Neural progenitor cell (in vitro differentiated cells): ENCODE measurements around the gene CACNG7. TPM values are rescaled to one million over a fixed set of nuclear protein-coding genes. Genes with fewer than 3 reads are reported as not detected.
A peak's percentile ranks its signal among the peaks of the same experiment; 100 is the strongest.

ENCODE experiments used
- DNase-seq: peaks from one replicate; pipeline ENCODE4 v3.0.0-alpha.2; 2016; ENCODE audit warnings: low spot score
- H2AFZ ChIP-seq: fragments of 200-600 bp; sonication (generic); replicated peaks from 2 replicates; pipeline ENCODE4 v1.6.1; 2016; ENCODE audit warnings: antibody characterized with exemption
- H3F3A ChIP-seq: fragments of 200-600 bp; sonication (generic); 2 replicates; pipeline ENCODE4 v1.6.1; 2016; ENCODE audit warnings: antibody characterized with exemption, low read depth
- H3K27ac ChIP-seq: fragments of 200-600 bp; sonication (generic); 2 replicates; pipeline ENCODE4 v1.5.1; 2016; ENCODE audit warnings: mild to moderate bottlenecking
- H3K27me3 ChIP-seq: fragments of 200-600 bp; sonication (generic); 2 replicates; pipeline ENCODE4 v1.6.1; 2016; ENCODE audit warnings: mild to moderate bottlenecking, moderate library complexity
- H3K36me3 ChIP-seq: fragments of 200-600 bp; sonication (generic); 2 replicates; pipeline ENCODE4 v1.5.1; 2016
- H3K4me1 ChIP-seq: fragments of 200-600 bp; sonication (generic); 2 replicates; pipeline ENCODE4 v1.6.1; 2016; ENCODE audit warnings: mixed run types
- H3K4me2 ChIP-seq: fragments of 200-600 bp; sonication (generic); 2 replicates; pipeline ENCODE4 v1.6.1; 2016
- H3K4me3 ChIP-seq: fragments of 200-600 bp; sonication (generic); 2 replicates; pipeline ENCODE4 v1.5.1; 2016
- H3K79me2 ChIP-seq: fragments of 200-600 bp; sonication (generic); 2 replicates; pipeline ENCODE4 v1.6.1; 2016; ENCODE audit warnings: low read depth
- H3K9ac ChIP-seq: fragments of 200-600 bp; sonication (generic); 2 replicates; pipeline ENCODE4 v1.6.1; 2016
- H3K9me3 ChIP-seq: fragments of 200-600 bp; sonication (generic); 2 replicates; pipeline ENCODE4 v1.5.1; 2016; ENCODE audit warnings: low read depth
- H4K20me1 ChIP-seq: fragments of 200-600 bp; sonication (generic); 2 replicates; pipeline ENCODE4 v1.6.1; 2016; ENCODE audit warnings: low read depth
- H3K27ac Mint-ChIP-seq: 3 replicates; pipeline ENCODE4 v1.8.0; 2021; ENCODE audit warnings: mixed read lengths
- H3K27me3 Mint-ChIP-seq: 2 replicates; pipeline ENCODE4 v1.8.0; 2022; ENCODE audit warnings: low read depth, mild to moderate bottlenecking, inconsistent platforms, moderate library complexity, mixed read lengths; ENCODE audit not compliant: insufficient read depth
- H3K36me3 Mint-ChIP-seq: 3 replicates; pipeline ENCODE4 v1.8.0; 2021; ENCODE audit warnings: mixed read lengths
- H3K4me1 Mint-ChIP-seq: 3 replicates; pipeline ENCODE4 v1.8.0; 2021; ENCODE audit warnings: mixed read lengths
- H3K4me3 Mint-ChIP-seq: 3 replicates; pipeline ENCODE4 v1.8.0; 2021; ENCODE audit warnings: mild to moderate bottlenecking, moderate library complexity, mixed read lengths
- H3K9me3 Mint-ChIP-seq: 3 replicates; pipeline ENCODE4 v1.8.0; 2020; ENCODE audit warnings: mixed read lengths
- EZH2 ChIP-seq: fragments of 200-600 bp; sonication (generic); IDR thresholded peaks from 2 replicates; pipeline ENCODE4 v1.6.1; 2017; ENCODE audit warnings: antibody characterized with exemption, mild to moderate bottlenecking, moderate library complexity
- EZH2phosphoT487 ChIP-seq: fragments of 200-600 bp; sonication (generic); IDR thresholded peaks from 2 replicates; pipeline ENCODE4 v1.6.1; 2017; ENCODE audit warnings: antibody characterized with exemption
- total RNA-seq: library from RNA; depleted of rRNA; stranded (reverse); fragments of >200 nt; gene quantifications from 2 replicates; pipeline ENCODE4 v1.2.3, GENCODE V29; 2015; ENCODE audit warnings: low replicate concordance
- TF ChIP-seq, protein P1 (sequence below): fragments of 200-600 bp; sonication (generic); IDR thresholded peaks from 2 replicates; pipeline ENCODE4 v1.5.1; 2017; ENCODE audit warnings: antibody characterized with exemption, mild to moderate bottlenecking

The CACNG7 gene
- total RNA-seq, 1 donor from 2014 or later, result 6.7 TPM

DNA sequence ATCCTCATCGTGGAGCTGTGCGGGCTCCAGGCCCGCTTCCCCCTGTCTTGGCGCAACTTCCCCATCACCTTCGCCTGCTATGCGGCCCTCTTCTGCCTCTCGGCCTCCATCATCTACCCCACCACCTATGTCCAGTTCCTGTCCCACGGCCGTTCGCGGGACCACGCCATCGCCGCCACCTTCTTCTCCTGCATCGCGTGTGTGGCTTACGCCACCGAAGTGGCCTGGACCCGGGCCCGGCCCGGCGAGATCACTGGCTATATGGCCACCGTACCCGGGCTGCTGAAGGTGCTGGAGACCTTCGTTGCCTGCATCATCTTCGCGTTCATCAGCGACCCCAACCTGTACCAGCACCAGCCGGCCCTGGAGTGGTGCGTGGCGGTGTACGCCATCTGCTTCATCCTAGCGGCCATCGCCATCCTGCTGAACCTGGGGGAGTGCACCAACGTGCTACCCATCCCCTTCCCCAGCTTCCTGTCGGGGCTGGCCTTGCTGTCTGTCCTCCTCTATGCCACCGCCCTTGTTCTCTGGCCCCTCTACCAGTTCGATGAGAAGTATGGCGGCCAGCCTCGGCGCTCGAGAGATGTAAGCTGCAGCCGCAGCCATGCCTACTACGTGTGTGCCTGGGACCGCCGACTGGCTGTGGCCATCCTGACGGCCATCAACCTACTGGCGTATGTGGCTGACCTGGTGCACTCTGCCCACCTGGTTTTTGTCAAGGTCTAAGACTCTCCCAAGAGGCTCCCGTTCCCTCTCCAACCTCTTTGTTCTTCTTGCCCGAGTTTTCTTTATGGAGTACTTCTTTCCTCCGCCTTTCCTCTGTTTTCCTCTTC is 35.1 kb upstream of the CACNG7 start:
- Histone ChIP-seq H3K36me3 (no peaks in the 10 kb centered on the region), H3K9ac (no peak overlapping the region), H3K4me2 (no peak overlapping the region), H2AFZ (no peak overlapping the region), H3K27me3 (no peaks in the 10 kb centered on the region), H3K4me3 (no peak overlapping the region), H3K79me2 (peaks cover 25% of the 10 kb centered on the region), H3K27ac (no peak overlapping the region), H3F3A (peaks cover 19% of the 10 kb centered on the region), H3K4me1 (peaks cover 4% of the 10 kb centered on the region), H4K20me1 (peaks cover 24% of the 10 kb centered on the region), H3K9me3 (no peaks in the 10 kb centered on the region)
- Mint-ChIP-seq H3K27me3 (peaks cover 11% of the 10 kb centered on the region), H3K27ac (peak overlapping the region; percentile 13), H3K9me3 (no peaks in the 10 kb centered on the region), H3K36me3 (peaks cover 28% of the 10 kb centered on the region), H3K4me1 (peaks cover 19% of the 10 kb centered on the region), H3K4me3 (peak overlapping the region; percentile 43)
- no peak for DNase-seq
- TF ChIP-seq EZH2phosphoT487 (no peak), EZH2 (no peak)
- TF ChIP-seq, protein P1, sequence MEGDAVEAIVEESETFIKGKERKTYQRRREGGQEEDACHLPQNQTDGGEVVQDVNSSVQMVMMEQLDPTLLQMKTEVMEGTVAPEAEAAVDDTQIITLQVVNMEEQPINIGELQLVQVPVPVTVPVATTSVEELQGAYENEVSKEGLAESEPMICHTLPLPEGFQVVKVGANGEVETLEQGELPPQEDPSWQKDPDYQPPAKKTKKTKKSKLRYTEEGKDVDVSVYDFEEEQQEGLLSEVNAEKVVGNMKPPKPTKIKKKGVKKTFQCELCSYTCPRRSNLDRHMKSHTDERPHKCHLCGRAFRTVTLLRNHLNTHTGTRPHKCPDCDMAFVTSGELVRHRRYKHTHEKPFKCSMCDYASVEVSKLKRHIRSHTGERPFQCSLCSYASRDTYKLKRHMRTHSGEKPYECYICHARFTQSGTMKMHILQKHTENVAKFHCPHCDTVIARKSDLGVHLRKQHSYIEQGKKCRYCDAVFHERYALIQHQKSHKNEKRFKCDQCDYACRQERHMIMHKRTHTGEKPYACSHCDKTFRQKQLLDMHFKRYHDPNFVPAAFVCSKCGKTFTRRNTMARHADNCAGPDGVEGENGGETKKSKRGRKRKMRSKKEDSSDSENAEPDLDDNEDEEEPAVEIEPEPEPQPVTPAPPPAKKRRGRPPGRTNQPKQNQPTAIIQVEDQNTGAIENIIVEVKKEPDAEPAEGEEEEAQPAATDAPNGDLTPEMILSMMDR, result no peak

GRCh38 chr19:53874606-53874990 is 34.5 kb upstream of the CACNG7 start:
- peaks cover 15% of the 10 kb centered on the region for H3F3A ChIP-seq
- H3K79me2 ChIP-seq, result peaks cover 25% of the 10 kb centered on the region
- H3K4me2 ChIP-seq, result no peak overlapping the region
- H2AFZ ChIP-seq, result no peak overlapping the region
- H3K27me3 Mint-ChIP-seq, result peaks cover 11% of the 10 kb centered on the region
- H3K4me1 ChIP-seq, result peaks cover 4% of the 10 kb centered on the region
- H4K20me1 ChIP-seq, result peaks cover 24% of the 10 kb centered on the region
- DNase-seq, result no peak
- no peaks in the 10 kb centered on the region for H3K9me3 ChIP-seq
- no peak overlapping the region for H3K9ac ChIP-seq
- H3K36me3 Mint-ChIP-seq, result peaks cover 28% of the 10 kb centered on the region
- H3K9me3 Mint-ChIP-seq, result no peaks in the 10 kb centered on the region
- H3K27me3 ChIP-seq, result no peaks in the 10 kb centered on the region
- no peak overlapping the region for H3K27ac ChIP-seq
- no peak overlapping the region for H3K27ac Mint-ChIP-seq
- peak overlapping the region; percentile 43 for H3K4me3 Mint-ChIP-seq
- H3K36me3 ChIP-seq, result no peaks in the 10 kb centered on the region
- H3K4me1 Mint-ChIP-seq, result peaks cover 20% of the 10 kb centered on the region
- TF ChIP-seq, protein P1, result no peak
- TF ChIP-seq EZH2 (no peak), EZH2phosphoT487 (no peak)
- H3K4me3 ChIP-seq, result no peak overlapping the region

DNA sequence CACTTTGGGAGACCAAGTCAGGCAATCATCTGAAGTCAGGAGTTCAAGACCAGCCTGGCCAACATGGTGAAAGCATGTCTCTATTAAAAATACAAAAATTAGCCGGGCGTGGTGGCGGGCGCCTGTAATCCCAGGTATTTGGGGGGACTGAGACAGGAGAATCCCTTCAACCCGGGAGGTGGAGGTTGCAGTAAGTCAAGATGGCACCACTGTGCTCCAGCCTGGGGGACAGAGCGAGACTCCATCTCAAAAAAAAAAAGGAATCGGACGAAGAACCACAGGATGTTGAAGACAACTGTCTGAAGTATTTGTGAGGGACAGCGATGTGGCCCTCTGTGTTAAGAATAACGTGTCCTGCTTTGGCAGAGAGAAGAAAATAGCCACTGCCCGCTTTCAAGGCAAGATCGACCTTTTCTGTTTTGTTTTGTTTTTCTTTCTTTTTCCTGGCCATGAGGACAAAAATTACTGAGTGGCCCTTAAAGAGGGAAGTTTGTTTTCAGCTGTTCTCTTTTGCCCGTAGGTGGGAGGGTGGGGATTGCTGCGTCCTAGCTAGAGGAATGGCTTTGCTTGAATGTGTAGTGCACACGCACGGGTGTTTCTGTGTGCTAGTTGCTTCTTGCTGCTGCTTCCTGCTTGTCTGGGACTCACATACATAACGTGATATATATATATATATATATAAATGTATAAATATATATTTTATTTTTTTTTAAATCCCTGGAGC is 33.3 kb upstream of the CACNG7 start:
- no peaks in the 10 kb centered on the region for H3K9me3 ChIP-seq
- Mint-ChIP-seq H3K4me1 (peaks cover 16% of the 10 kb centered on the region), H3K27me3 (peaks cover 10% of the 10 kb centered on the region), H3K27ac (no peak overlapping the region), H3K9me3 (no peaks in the 10 kb centered on the region), H3K4me3 (no peak overlapping the region), H3K36me3 (peaks cover 25% of the 10 kb centered on the region)
- peaks cover 1% of the 10 kb centered on the region for H3K27me3 ChIP-seq
- H3K4me2 ChIP-seq, result no peak overlapping the region
- H3K36me3 ChIP-seq, result no peaks in the 10 kb centered on the region
- TF ChIP-seq, protein P1, result no peak
- no peak for TF ChIP-seq EZH2
- no peak for TF ChIP-seq EZH2phosphoT487
- H3K4me3 ChIP-seq, result no peak overlapping the region
- peaks cover 9% of the 10 kb centered on the region for H3F3A ChIP-seq
- peaks cover 19% of the 10 kb centered on the region for H4K20me1 ChIP-seq
- H3K4me1 ChIP-seq, result peaks cover under 1% of the 10 kb centered on the region
- peaks cover 19% of the 10 kb centered on the region for H3K79me2 ChIP-seq
- H3K27ac ChIP-seq, result no peak overlapping the region
- no peak overlapping the region for H3K9ac ChIP-seq
- DNase-seq, result no peak
- no peak overlapping the region for H2AFZ ChIP-seq
